SHP77 (cell line): ENCODE data around the gene OR2V1.
"Not testable (repeated sequence)": the region's sequence is repeated elsewhere in the genome, so short reads cannot be mapped to it uniquely, and the experiment has no call there.

Experiments used
- DNase-seq, 2 experiments: peaks; one replicate each; lab custom pipeline; 2025; lab: John Stamatoyannopoulos, UW

OR2V1 gene

DNA sequence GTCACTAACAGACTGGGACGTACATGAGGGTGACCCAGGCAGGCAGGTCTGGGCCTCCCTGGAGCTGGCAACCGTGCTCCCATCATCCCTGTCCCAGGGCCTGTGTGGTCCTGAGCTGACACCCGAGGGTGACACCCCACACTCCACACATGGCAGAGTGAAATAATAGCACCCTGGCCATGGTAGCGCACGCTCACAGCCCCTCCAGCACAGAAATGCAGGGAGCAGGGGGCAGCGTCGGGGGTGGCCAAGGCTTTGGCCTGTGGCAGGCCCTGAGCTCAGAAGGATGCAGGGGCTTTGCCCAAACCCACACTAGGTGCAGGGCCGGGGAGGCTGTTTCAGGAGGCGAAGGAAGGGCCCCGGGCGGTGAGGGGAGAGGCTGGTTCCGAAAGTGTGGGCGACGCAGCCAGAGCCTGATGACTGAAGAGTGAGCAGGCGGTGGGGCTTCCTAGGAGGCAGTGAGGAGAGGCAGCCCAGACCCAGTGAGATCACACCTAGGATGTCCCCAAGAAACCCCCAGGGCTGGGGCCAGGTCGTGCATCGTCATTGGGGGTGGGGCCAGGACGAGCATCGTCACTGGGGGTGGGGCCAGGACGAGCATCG, 29.3 kb upstream of the OR2V1 start:
- peak; percentile 22 to 37 for DNase-seq

DNA sequence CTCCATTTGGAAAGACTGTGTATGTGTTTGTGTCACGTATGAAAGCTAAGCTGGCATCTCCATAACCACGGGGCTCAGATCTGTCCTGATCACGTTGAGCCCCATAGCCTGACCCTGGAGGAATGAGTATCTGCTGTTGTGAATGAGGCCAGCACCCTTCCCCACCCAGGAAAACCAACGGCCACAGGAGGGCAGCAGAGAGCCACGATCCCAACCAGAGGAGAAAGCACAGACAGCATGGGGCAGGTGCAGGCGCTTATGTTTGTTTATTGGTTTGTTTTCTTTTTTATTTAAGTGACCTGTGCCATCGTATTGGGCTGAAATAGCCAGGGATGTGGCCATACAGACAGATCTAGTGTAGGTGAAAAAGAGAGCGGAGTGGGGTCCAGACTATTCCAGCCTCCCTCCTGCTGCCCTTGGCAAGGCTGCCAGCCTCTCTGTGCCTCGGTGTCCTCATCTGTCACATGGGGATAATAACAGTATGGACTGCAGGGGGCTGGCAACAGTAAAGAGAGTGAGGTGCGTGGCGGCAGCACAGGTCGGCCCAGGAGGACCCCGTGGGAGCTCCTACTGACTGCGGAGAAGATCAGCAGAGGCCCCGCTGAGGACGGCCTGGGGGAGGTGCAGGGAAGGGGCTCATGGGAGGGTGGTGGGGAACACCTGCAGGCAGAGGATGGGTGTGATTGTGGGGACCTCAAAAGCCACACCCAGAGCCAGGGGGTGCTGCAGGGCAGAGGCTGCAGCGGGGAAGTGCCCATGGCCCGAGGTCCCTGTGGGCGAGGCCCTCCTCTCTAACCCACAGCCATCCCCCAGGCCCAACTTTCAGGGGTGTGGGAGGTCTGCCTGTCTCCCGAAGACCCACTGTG, 28.6 kb upstream of the OR2V1 start:
- peak; percentile 79 for DNase-seq

- no peak for DNase-seq
Observed at GRCh38 chr5:181158869-181159268, 27.9 kb upstream of the OR2V1 start.

DNA sequence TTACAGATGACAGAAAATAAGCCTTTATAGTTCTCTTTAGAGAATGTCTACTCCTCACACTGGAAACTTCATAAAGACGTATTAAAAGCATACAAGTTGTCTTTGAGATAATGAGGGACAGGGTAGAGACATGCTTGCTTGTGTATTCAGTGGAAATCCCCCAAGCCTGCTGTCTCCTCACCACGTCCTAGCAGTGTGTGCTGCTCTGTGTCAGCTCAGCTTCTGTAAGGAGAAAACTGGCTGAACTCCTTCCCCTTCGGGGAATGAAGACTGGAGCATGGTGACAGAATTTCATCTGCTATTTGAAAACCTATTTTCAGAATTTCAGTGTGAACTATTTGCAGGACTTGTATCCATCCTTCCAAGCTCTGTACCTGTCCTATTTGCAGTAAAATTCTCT, 25.8 kb upstream of the OR2V1 start:
- DNase-seq: no peak

DNA sequence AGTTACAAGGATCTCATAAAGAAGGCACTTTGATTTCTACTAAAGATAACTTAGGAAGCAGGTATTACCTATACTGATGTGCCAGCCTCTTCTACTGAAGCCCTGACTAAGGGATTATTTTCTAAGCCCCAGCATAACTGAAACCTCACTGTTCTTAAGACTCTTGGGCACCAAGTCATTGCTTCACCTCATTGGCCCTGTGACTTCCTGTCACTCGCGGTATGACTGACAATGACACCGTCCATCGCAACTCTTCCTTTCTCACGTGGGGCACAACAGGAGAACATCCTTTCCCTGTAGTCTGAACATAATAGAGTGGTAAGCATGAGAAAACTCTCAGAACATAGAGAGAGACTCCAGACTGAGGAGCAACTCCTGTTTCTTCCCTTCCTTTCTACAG, 22.8 kb upstream of the OR2V1 start:
- no peak for DNase-seq

DNA sequence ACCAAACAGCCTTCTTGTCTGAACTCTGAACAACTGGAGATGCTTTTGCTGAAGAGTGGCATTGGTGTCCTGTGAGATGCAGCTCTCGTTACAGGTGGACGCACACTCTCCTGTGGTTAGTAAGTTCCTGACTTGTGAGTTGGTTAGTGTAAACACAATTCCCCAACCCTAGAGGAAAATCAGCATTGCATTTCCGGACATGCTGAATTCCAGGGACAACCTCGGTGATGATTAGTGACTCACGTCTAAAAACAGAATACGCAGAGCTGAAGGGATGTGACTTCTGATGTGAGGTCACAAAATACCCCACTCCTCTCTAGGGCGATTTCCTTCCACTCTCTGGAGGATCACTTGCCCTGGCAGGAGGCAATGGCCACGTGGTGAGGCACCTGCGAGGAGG, 21.4 kb upstream of the OR2V1 start:
- no peak for DNase-seq

- DNase-seq: no peak
Observed at GRCh38 chr5:181151146-181151545, 20.2 kb upstream of the OR2V1 start.

GRCh38 chr5:181149806-181150733, 19.1 kb upstream of the OR2V1 start:
- DNase-seq: no peak

GRCh38 chr5:181149355-181149754, 18.4 kb upstream of the OR2V1 start:
- DNase-seq: no peak

DNA sequence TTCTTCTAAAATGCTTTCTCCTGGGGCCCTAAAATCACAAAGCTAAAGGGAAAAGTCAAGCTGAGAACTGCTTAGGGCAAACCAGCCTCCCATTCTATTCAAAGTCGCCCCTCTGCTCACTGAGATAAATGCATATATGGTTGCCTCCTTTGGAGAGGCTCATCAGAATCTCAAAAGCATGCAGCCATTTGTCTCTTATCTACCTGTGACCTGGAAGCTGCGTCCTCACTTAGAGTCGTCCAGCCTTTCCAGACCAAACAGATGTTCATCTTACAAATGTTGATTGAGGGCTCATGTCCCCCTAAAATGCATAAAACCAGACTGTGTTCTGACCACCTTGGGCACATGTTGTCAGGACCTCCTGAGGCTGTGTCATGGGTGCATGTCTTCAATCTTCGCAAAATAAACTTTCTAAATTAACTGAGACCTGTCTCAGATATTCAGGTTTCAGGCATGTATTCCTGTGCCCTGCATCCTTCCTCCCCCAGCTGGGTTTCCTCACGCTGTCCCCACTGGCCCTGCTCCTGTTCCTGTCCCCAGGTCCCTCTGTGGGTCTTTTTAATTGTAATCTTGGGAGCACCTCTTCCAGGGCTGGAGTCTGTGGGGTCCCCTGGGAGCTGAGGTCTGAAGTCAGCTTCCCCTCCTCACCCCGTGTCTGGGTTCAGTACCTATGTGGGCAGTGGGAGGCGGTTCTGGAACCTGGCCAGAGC, 16.1 kb upstream of the OR2V1 start, which contains the start of gene OR2V2:
Gene OR2V2 (plus strand): TSS at position 660 of the 710 bp plus-strand sequence. CDS start 7,357 bp downstream, outside the sequence.
- DNase-seq: not testable (repeated sequence)

GRCh38 chr5:181145133-181145532, 14.2 kb upstream of the OR2V1 start:
- DNase-seq: no peak

DNA sequence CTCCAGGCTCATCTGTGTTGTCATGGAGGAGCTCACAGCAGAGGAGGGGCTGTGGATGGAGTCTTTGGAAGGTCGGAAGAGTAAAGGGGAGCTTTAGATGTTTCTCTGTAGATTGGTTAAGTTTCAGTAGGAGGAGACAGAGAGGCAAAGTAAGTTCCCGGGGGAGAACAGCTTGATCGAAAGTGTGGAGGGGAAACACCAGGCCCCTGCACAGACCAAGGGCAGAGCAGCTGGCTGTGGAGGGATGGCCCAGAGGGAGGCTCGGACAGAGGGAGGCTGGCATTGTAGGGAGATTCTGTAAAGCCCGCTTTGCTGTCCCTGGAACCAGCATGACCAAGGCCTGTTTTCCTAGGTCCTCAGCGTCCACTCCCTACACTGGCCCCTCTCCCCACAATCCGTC, 11.1 kb upstream of the OR2V1 start:
- DNase-seq: no peak

GRCh38 chr5:181140766-181141165, 9.8 kb upstream of the OR2V1 start:
- DNase-seq: no peak

- no peak for DNase-seq
Observed at GRCh38 chr5:181138258-181138657, 7.3 kb upstream of the OR2V1 start.

GRCh38 chr5:181136361-181136955, 5.5 kb upstream of the OR2V1 start:
- DNase-seq: no peak

- DNase-seq: no peak
Observed at GRCh38 chr5:181134259-181134658, 3.3 kb upstream of the OR2V1 start.

DNA sequence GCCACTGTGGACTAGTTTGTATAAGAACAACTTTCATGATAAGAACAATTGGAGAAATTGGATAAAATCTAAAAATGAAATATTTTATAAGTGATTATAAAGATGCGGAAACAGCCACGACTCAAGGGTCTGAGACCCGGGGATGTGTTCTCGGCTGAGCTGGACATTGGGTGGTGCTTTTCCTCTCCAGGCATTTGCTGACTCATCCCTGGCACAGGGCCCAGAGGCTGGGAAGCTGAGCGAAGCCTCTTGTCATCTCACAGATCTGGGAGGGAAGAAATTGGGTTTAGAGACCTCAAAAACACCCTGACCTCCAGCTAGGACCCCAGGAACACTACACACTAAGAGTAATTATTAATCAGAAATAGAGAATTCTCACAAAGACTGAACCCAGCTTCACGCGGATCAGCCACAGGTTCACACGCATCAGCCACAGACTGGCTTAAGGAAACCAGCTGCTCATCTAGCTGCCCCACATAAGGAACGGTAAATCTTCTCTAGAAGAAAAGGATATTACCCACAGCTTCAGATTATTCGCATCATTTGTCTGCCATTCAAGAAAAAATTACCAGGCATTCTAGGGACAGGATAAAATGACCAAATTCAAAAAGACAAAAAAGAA, 2.8 kb upstream of the OR2V1 start:
- DNase-seq: peak; percentile 28 to 55

GRCh38 chr5:181133083-181133482, 2.1 kb upstream of the OR2V1 start:
- DNase-seq: no peak

DNA sequence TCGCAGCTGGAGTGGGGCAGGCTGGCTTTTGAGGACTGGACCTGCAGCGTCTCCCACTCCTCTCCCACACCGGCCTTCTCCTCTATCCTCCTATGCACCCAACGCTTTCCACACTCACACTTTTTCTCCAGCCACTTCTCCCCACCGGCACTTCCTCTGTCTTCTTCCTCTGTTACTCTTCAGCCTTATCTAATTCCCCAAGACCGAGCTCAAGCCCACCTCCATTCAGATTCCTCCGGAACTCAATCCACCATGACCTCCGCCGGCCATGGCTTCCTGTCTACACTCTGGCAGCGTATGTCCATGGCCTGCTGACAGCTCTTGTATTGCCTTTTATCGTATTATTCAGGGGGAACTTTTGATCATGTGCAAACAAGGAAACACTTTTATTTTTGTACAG, 545 bp upstream of the OR2V1 start:
- no peak for DNase-seq

- DNase-seq: not testable (repeated sequence)
Observed at GRCh38 chr5:181130081-181130480, 888 bp downstream of the OR2V1 start.

- DNase-seq: no peak
Observed at GRCh38 chr5:181129601-181130000, 1.4 kb downstream of the OR2V1 start.
